Esophagus (tissue), 2 donors: Measurements from ENCODE around the gene RBM45. TPM values are rescaled to one million over a fixed set of nuclear protein-coding genes. Genes with fewer than 3 reads are reported as not detected.
"Not testable (repeated sequence)": the region's sequence is repeated elsewhere in the genome, so short reads cannot be mapped to it uniquely, and the experiment has no call there.

Source experiments
- H3K27ac ChIP-seq, 2 donors: one replicate each; pipeline ENCODE4 v1.5.1; 2013; ENCODE audit warnings: low read depth in 2 of 2, mild to moderate bottlenecking in 2 of 2, inconsistent platforms in 1 of 2, low read length in 1 of 2, moderate library complexity in 1 of 2
- H3K27me3 ChIP-seq, 2 donors: one replicate each; pipeline ENCODE4 v1.6.1; 2013; ENCODE audit warnings: low read length in 2 of 2, control low read depth in 1 of 2, mild to moderate bottlenecking in 1 of 2; ENCODE audit not compliant: insufficient read depth in 2 of 2, control insufficient read depth in 1 of 2
- H3K36me3 ChIP-seq, 2 donors: one replicate each; pipeline ENCODE4 v1.6.1; 2013; ENCODE audit warnings: low read length in 1 of 2; ENCODE audit not compliant: control insufficient read depth in 2 of 2, insufficient read depth in 2 of 2
- H3K4me1 ChIP-seq, 2 donors: one replicate each; pipeline ENCODE4 v1.6.1; 2013; ENCODE audit warnings: low read length in 1 of 2; ENCODE audit not compliant: control insufficient read depth in 2 of 2, insufficient read depth in 2 of 2
- H3K4me3 ChIP-seq, 2 donors: one replicate each; pipeline ENCODE4 v1.5.1; 2013; ENCODE audit warnings: low read length in 2 of 2, mild to moderate bottlenecking in 2 of 2, low read depth in 1 of 2, moderate library complexity in 1 of 2
- H3K9me3 ChIP-seq, 2 donors: one replicate each; pipeline ENCODE4 v1.6.1; 2013; ENCODE audit warnings: mild to moderate bottlenecking in 2 of 2, low read depth in 1 of 2, low read length in 1 of 2, moderate library complexity in 1 of 2; ENCODE audit not compliant: control insufficient read depth in 2 of 2, insufficient read depth in 1 of 2
- WGBS, 2 donors: extraction: QIAGEN DNeasy Blood & Tissue Kit; methylation state at CpG; one replicate each; pipeline ENCODE4 v1.1.7; 2013; 5-methylcytosine and 5-hydroxymethylcytosine counted together
- polyA plus RNA-seq, 2 donors: library from polyadenylated mRNA; stranded (reverse); fragments of 200-250 nt; gene quantifications; one replicate each; pipeline ENCODE4 v1.2.3, GENCODE V29; 2013
- donor health status: healthy with polysubstance abuse.
- donor health status: Bipolar disorder and iron deficiency.

Gene RBM45
- polyA plus RNA-seq, 2 donors, result 6.8 to 8.3 TPM

- Histone ChIP-seq H3K9me3 (no peaks in the 10 kb centered on the region), H3K4me3 (no peak overlapping the region), H3K27me3 (no peaks in the 10 kb centered on the region), H3K4me1 (peaks cover 0 to 4% of the 10 kb centered on the region in 2 donors), H3K27ac (no peak overlapping the region), H3K36me3 (no peaks in the 10 kb centered on the region)
- 86 to 88% methylated on average over 8 of the region's 8 CpGs for WGBS, 2 donors
Measured at GRCh38 chr2:178074123-178075005, 37.9 kb upstream of the RBM45 start.

DNA sequence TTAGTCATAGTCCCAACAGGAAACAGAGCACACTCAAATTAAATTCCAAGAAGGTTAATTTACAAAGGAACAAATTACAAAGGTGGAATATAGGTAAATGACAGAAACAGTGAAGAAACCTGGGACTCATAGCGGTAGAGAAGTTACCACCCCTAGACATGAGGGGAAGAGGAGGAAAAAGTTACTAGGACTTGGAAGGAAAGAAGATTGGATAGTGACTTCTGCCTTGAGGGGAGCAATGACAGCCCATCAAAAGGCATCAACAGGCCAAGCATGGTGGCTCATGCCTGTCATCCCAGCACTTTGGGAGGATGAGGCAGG lies 37.3 kb upstream of the RBM45 start:
- H3K9me3 ChIP-seq, result no peaks in the 10 kb centered on the region
- no peaks in the 10 kb centered on the region for H3K27me3 ChIP-seq
- H3K4me1 ChIP-seq, result peaks cover 0 to 4% of the 10 kb centered on the region in 2 donors
- no peak overlapping the region for H3K4me3 ChIP-seq
- H3K27ac ChIP-seq, result no peak overlapping the region
- WGBS, 2 donors, result 92 to 95% methylated on average over 1 of the region's 1 CpG
- H3K36me3 ChIP-seq, result no peaks in the 10 kb centered on the region

DNA sequence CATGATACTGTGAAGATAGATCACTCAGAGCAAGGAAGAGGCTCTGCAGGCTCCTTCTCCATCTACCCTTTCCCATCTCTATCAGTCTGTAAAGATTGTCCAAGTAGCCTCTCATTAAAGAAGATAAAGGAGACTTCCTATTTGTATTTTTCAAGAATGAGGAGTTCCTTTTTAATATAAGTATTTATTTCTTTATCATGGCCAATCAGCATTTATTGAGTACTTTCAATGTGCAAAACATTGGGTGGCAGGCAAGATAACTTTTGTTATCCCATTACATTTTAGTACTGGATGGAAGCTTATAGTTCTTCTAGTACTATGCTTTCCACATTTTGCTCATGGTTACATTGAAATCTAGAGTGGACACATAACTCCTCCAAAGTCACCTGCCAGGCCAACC lies 36.1 kb upstream of the RBM45 start:
- no peak overlapping the region for H3K27ac ChIP-seq
- H3K9me3 ChIP-seq, result no peaks in the 10 kb centered on the region
- H3K27me3 ChIP-seq, result no peaks in the 10 kb centered on the region
- H3K4me3 ChIP-seq, result no peak overlapping the region
- H3K36me3 ChIP-seq, result no peaks in the 10 kb centered on the region
- peaks cover 0 to 4% of the 10 kb centered on the region in 2 donors for H3K4me1 ChIP-seq

GRCh38 chr2:178079279-178079678 lies 33.0 kb upstream of the RBM45 start:
- not testable (repeated sequence) for H3K4me1 ChIP-seq, H3K36me3 ChIP-seq, H3K4me3 ChIP-seq, H3K9me3 ChIP-seq, H3K27ac ChIP-seq, H3K27me3 ChIP-seq
- WGBS, 2 donors, result 74 to 94% methylated on average over 3 of the region's 3 CpGs

GRCh38 chr2:178082408-178083045 lies 29.7 kb upstream of the RBM45 start:
- no peak overlapping the region for H3K27ac ChIP-seq
- WGBS, 2 donors, result 73 to 80% methylated on average over 3 of the region's 3 CpGs

DNA sequence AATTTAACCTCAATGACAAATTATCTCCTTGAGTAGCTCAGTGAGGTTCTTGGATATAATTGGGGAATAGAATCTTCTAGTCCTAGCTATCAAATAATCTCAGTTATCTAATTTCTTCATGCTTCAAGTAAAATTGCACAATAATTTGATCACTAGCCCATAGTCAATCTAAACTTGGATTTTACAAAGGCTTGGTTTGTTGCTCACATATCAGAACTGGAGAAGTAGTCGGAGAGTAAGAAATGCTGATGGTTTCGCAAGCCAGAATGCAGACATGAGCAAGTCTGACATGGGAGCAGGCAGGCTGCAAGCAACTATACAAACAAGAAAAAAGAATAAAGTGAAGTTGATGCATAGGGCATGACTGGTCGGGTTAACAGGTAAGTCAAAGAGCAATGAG lies 28.0 kb upstream of the RBM45 start:
- Histone ChIP-seq H3K27ac (no peak overlapping the region), H3K36me3 (no peaks in the 10 kb centered on the region), H3K27me3 (no peaks in the 10 kb centered on the region), H3K4me1 (no peaks in the 10 kb centered on the region), H3K4me3 (no peak overlapping the region), H3K9me3 (no peaks in the 10 kb centered on the region)
- 64 to 67% methylated on average over 3 of the region's 3 CpGs for WGBS, 2 donors

More at GRCh38 chr2:178082408-178083045, 29.7 kb upstream of the RBM45 start:
- Histone ChIP-seq H3K9me3 (no peaks in the 10 kb centered on the region), H3K36me3 (no peaks in the 10 kb centered on the region), H3K4me1 (no peaks in the 10 kb centered on the region), H3K4me3 (no peak overlapping the region), H3K27me3 (no peaks in the 10 kb centered on the region)

DNA sequence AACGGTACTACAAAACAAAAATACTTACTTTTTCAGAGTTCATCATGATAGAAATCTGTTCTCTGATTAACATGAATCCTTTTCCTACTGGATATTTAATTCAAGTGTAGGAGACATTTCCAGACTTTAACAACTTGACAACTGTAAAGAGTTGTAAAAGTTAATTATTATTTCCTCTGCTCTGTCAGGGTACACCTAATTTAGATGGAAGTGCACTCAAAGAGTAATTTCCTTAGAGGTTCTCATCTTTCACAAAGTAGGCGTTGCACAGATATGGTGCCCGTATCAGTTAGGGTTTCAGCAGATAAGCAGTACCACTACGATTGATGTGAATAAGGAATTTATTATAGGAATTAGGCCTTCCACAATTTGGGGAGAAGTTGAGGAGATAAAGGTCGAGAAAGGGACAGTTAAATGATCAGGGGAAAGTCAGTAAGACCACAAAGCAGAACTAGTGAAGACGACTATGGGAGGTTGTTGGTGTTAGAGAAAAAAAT lies 23.4 kb upstream of the RBM45 start:
- H3K4me1 ChIP-seq, result no peaks in the 10 kb centered on the region
- H3K27me3 ChIP-seq, result no peaks in the 10 kb centered on the region
- WGBS, 2 donors, result 71 to 78% methylated on average over 6 of the region's 6 CpGs
- H3K36me3 ChIP-seq, result no peaks in the 10 kb centered on the region
- H3K9me3 ChIP-seq, result no peaks in the 10 kb centered on the region
- no peak overlapping the region for H3K4me3 ChIP-seq
- no peak overlapping the region for H3K27ac ChIP-seq

- Histone ChIP-seq H3K9me3 (no peaks in the 10 kb centered on the region), H3K4me3 (no peak overlapping the region), H3K36me3 (no peaks in the 10 kb centered on the region), H3K27me3 (no peaks in the 10 kb centered on the region), H3K4me1 (no peaks in the 10 kb centered on the region), H3K27ac (no peak overlapping the region)
Measured at GRCh38 chr2:178093471-178093870, 18.8 kb upstream of the RBM45 start.

DNA sequence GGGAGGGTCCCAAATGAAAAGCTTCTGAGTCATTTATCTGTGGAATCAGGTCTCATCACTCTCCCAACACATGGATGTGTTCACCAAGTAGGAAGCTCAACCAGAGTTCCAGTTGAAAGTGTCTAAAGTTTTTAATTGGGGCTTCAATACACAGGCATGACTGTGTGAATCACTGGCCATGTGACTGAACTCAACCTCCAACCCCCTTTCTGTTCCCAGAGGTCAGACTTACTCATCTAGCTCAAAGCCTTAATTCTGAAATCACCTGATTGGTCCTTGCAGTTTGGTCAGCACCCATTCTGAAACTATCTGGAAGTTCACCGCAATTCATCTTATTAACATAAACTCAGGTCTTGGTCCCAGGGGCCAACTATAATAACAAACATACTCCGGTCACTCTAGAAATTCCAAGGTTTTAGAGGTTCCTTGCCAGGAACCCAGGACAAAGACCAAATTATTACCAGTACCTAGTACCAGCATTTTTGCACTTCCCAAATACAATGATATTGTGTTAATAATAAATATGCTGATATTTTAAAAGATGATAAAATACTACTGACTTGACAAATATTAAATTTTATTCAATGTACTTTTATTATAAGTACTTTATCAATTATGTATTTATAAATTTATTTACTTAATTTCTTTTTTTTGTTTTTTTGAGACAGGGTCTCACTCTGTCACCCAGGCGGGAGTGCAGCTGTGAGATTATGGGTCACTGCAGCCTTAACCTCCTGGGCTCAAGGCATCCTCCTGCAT lies 10.7 kb upstream of the RBM45 start:
- Histone ChIP-seq H3K27me3 (no peaks in the 10 kb centered on the region), H3K9me3 (no peaks in the 10 kb centered on the region), H3K4me1 (no peaks in the 10 kb centered on the region), H3K4me3 (no peak overlapping the region), H3K36me3 (no peaks in the 10 kb centered on the region), H3K27ac (no peak overlapping the region)
- WGBS, 2 donors, result 86 to 91% methylated on average over 3 of the region's 3 CpGs
